AG04450 (cell line): Measurements from ENCODE around the gene SRGAP3. TPM values are rescaled to one million over a fixed set of nuclear protein-coding genes. Genes with fewer than 3 reads are reported as not detected.

Source experiments
- CTCF ChIA-PET: fragments of 300-600, 350-600 bp; formaldehyde crosslinking; extraction: SDS; loops from one replicate; lab custom pipeline; 2022; ENCODE audit warnings: antibody characterized with exemption, inconsistent platforms; lab: Charles Lee
- POLR2A ChIA-PET: fragments of 350-600 bp; formaldehyde crosslinking; extraction: SDS; loops from one replicate; lab custom pipeline; 2021; ENCODE audit warnings: antibody characterized with exemption, inconsistent platforms; lab: Yijun Ruan, JAX
- DNase-seq: peaks from one replicate; pipeline ENCODE4 v3.0.0-alpha.2; 2011; ENCODE audit warnings: low read depth, low spot score
- H3K27ac ChIP-seq: one replicate; pipeline ENCODE4 v1.5.1; 2012; ENCODE audit warnings: low read depth, low read length, control low read depth
- H3K27me3 ChIP-seq: one replicate; pipeline ENCODE4 v1.6.0; 2012; ENCODE audit warnings: low read length; ENCODE audit not compliant: control insufficient read depth, insufficient read depth
- H3K4me3 ChIP-seq: 2 replicates; pipeline ENCODE4 v1.5.1; 2011; ENCODE audit warnings: mild to moderate bottlenecking, low read depth, low read length, control low read depth
- H3K9me3 ChIP-seq: 2 replicates; pipeline ENCODE4 v1.5.1; 2012; ENCODE audit warnings: low read length; ENCODE audit not compliant: control insufficient read depth, insufficient read depth
- CTCF ChIP-seq: IDR thresholded peaks from 2 replicates; pipeline ENCODE4 v1.5.1; 2011; ENCODE audit warnings: low read depth, low read length, control low read depth, inconsistent platforms
- polyA plus RNA-seq: library from polyadenylated mRNA; depleted of rRNA; stranded (reverse); fragments of >200 nt; gene quantifications from 2 replicates; pipeline ENCODE4 v1.2.3, GENCODE V29; 2011

The SRGAP3 gene
- polyA plus RNA-seq, 1 experiment = 0.61 TPM

GRCh38 chr3:9147896-9148266, 101.6 kb downstream of the SRGAP3 start:
- H3K9me3 ChIP-seq = no peaks in the 10 kb centered on the region; the same call in 1 of the 2 replicates
- ChIA-PET CTCF (no interaction called here), POLR2A (no interaction called here)

GRCh38 chr3:9147215-9147895, 102.1 kb downstream of the SRGAP3 start:
- Histone ChIP-seq H3K27me3 (no peaks in the 10 kb centered on the region), H3K27ac (no peak overlapping the region), H3K4me3 (no peak overlapping the region), H3K9me3 (no peaks in the 10 kb centered on the region; the same call in 1 of the 2 replicates)
- ChIA-PET POLR2A (no interaction called here), CTCF (no interaction called here)
- no peak for DNase-seq
- no peak for TF ChIP-seq CTCF

More at GRCh38 chr3:9147896-9148266, 101.6 kb downstream of the SRGAP3 start:
- DNase-seq = no peak
- Histone ChIP-seq H3K4me3 (no peak overlapping the region), H3K27me3 (no peaks in the 10 kb centered on the region), H3K27ac (no peak overlapping the region)
- TF ChIP-seq CTCF = no peak

GRCh38 chr3:9146367-9147071, 102.9 kb downstream of the SRGAP3 start:
- no peak overlapping the region for H3K4me3 ChIP-seq
- ChIA-PET CTCF (no interaction called here), POLR2A (no interaction called here)
- no peaks in the 10 kb centered on the region for H3K9me3 ChIP-seq
- H3K27me3 ChIP-seq = no peaks in the 10 kb centered on the region
- no peak for DNase-seq
- no peak overlapping the region for H3K27ac ChIP-seq
- TF ChIP-seq CTCF = no peak

GRCh38 chr3:9143184-9143583, 106.3 kb downstream of the SRGAP3 start:
- no peak overlapping the region for H3K4me3 ChIP-seq
- no peak overlapping the region for H3K27ac ChIP-seq
- DNase-seq = no peak
- no peaks in the 10 kb centered on the region for H3K9me3 ChIP-seq
- H3K27me3 ChIP-seq = no peaks in the 10 kb centered on the region
- ChIA-PET CTCF (interaction anchor here (1.3 kb wide), 1 partner anchor 75 kb away, joined by 3 read pairs; no protein-coding TSS in a partner anchor), POLR2A (no interaction called here)
- TF ChIP-seq CTCF = no peak

GRCh38 chr3:9142362-9142761, 107.1 kb downstream of the SRGAP3 start:
- Histone ChIP-seq H3K27me3 (peaks cover 3% of the 10 kb centered on the region), H3K4me3 (no peak overlapping the region), H3K9me3 (no peaks in the 10 kb centered on the region), H3K27ac (no peak overlapping the region)
- TF ChIP-seq CTCF = no peak
- ChIA-PET POLR2A (no interaction called here), CTCF (interaction anchor here (1.3 kb wide), 1 partner anchor 75 kb away, joined by 3 read pairs; no protein-coding TSS in a partner anchor)
- DNase-seq = no peak
